Stimulated activated CD8-positive, alpha-beta memory T cell treated with anti-CD3 and anti-CD28 coated beads, Interleukin-7, amount 100 ng/mL, for 48 hours (primary cell): ENCODE measurements around the gene FOXA2.
"Not testable (repeated sequence)": the region's sequence is repeated elsewhere in the genome, so short reads cannot be mapped to it uniquely, and the experiment has no call there.

Experiments
- DNase-seq, 2 donors: peaks; one replicate each; pipeline ENCODE4 v3.0.0-alpha.2; 2020; ENCODE audit warnings: low read depth in 1 of 2; ENCODE audit errors: extremely low read depth in 1 of 2

The FOXA2 gene

GRCh38 chr20:22584522-22584921, at the start of gene FOXA2:
TSS of gene FOXA2 (minus strand) at chr20:22584572. CDS start at chr20:22584278, 294 bp downstream.
- DNase-seq: no peak

GRCh38 chr20:22630701-22631100, 46.3 kb upstream of the FOXA2 start:
- DNase-seq: no peak

DNA sequence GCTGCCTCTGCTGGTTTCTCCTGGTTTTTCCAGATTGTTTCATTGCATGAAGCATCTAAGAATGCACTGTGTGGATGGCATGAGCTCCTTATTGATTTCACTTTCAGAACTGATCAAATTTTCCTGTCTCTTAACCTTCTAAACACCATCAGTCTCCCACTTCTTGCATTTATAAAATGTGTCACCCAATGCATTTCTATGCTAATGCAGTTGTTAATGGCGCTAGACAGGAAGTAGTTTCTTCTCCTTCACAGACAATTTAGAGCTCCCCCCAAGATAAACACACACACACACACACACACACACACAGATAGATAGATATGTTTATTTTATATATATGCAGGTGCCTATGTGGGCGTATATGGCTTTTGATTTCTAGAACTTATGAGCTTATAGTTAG, 45.6 kb upstream of the FOXA2 start:
- DNase-seq: no peak

DNA sequence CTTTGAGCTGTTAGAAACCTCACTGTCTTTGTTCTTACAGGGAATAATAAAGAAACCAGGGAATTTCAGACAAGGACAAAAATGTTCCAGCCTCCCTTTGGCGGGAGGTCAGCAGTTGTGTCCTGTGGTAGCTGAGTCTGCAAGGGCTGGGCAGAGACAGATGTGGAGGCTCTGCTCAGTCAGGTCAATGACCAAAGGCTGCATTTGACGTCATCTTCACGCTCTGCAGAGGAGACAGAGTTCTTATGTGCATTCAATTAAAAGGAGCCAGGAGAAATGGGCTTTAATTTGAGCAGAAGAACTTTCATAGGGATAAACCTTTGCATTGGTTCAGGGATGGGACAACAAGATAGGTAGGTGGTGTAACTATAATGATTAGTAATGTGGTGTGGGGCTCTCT, 45.1 kb upstream of the FOXA2 start:
- no peak for DNase-seq

DNA sequence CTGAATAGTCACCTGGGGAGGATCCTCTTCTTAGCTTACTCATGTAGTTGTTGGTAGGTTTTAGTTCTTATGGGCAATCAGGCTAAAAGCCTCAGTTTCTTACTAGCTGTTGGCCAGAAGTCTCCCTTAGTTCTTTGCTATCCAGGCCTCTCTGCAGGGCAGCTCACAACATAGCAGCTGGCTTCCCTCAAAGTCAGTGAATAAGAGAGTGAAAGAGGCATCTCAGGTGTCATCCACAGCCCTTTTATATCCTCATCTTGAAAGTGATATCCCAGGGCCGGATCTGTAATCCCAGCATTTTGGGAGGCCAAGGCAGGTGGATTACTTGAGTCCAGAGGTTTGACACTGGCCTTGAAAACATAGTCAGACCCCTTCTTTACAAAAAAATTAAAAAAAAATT, 42.1 kb upstream of the FOXA2 start:
- DNase-seq: no peak

DNA sequence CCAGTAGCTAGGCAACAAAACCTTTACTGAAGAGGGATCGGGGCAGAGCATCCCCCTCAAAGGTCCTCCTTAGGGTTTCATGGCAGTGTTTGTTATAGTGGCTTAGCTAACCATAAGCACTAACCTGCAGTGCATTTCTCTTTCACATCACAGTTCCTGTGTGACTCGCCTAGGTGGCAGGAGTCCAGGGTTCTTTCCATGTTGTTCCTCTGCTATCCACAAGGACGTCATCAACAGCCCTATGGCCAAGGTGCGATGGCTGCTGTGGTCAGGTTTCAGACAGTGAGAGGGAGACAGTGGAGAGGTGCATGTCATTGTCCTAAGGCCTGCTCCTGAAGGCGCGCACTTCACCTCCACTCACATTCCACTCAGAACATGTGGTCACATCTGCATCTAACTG, 38.8 kb upstream of the FOXA2 start:
- DNase-seq: no peak

DNA sequence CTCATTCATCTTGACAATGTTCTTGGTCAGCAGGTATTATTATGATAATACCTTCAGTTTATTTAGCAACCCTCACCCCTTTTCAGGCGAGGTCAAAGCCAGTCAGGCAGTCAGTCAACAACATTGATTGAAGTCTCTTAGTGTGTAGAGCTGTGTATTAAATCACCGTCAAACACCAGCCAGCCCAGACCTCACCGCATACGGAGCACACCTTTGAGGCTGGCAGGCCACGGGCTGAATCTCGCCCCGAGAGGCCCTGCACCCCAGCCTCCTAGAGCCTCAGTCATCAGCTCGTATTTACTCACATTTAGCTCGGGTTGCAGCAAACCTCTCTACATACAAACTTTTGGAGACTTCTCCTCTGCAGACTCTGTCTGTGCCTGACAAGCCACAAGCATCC, 36.0 kb upstream of the FOXA2 start:
- no peak for DNase-seq

DNA sequence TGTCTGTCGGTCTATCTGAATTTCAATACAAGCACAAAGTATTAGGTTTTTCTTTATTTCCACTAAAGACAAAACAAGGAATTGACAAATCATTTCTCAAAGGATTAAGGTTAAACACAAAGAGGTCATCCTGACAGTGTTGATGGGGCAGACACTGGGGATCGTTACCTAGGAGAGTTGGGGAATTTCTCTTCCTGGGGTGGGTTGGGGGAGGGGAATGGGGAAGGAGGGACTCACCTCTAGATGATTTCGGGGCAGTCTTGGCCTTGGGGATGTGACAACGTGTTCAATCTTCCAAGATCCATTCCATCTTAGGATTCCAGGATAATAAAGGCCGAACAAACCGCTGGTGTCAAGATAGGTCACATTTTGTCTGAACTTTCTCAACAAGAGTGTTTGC, 35.4 kb upstream of the FOXA2 start:
- no peak for DNase-seq

DNA sequence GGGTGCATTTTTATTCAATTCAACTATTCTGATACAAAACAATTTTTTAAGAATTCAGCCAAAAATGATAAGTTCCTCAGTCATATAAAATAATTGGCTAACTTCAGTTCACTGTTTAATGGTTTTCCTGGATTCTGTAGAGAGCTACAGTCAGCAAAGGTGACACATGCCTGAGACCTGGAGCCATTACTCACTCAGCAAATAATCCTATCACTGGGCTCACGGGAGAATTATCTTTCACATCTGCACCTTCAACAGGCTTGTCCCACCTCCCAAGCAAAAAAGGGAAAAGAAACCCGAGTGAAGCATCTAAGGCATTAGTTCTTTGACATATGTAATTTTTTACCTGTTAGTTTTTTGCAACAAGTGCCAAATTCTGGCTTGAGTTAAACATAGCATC, 34.9 kb upstream of the FOXA2 start:
- DNase-seq: no peak

- DNase-seq: no peak
These were observed 32.8 kb upstream of the FOXA2 start for GRCh38 chr20:22617160-22617559.

- DNase-seq: no peak
These were observed 32.2 kb upstream of the FOXA2 start for GRCh38 chr20:22616551-22616950.

DNA sequence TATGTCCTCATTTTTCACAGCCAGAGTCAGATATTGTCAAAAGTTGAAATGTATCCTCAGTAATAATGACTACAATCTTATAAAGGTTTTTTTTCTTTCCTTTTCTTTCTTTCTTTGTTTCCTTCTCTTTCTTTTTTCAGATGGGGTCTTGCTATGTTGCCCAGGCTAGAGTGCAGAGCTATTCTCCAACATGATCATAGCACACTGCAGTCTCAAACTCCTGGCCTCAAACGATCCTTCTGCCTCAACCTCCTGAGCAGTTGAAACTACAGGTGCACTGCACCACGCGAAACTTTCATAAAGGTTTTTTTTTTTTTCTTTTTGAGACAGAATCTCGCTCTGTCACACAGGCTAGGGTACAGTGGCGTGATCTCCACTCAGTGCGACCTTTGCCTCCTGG, 31.1 kb upstream of the FOXA2 start:
- no peak for DNase-seq

DNA sequence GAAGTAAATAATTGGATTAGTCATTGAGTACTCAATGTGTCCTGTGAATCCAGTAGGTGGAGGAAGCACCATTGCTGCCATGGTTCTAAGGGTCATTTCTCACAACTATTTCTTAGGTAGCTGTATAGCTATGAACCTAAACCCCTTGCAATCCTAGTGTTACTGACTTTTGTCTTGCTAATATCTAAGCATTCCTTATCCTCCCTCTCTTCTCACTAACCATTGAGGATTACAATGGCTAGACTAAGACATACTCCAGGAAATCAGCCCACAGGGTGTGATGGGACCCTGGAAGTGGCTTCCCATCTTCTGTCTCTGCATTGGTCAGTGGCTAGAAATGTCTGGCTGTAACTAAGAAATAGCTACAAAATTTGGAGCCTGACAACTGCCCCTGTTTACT, 27.3 kb upstream of the FOXA2 start:
- no peak for DNase-seq

DNA sequence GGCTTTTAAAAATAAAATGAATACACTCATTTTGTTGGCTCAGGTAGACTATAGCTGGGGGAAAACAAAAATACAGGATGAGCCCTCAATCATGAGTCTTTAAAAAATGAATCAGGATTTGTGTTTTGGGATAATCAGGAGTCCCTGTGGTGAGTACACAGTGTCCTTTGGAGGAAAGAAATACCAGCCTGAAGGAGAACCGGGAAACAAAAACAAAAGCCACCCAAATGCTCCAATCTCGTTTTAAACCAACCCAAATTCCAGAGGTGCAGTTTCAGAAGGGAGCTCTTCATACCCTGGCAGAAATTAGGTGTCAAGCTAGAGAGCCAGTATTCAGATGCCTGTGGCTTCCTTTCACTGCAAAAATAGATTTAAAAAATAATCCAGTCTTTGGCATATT, 23.3 kb upstream of the FOXA2 start:
- no peak for DNase-seq

GRCh38 chr20:22604815-22605214, 20.4 kb upstream of the FOXA2 start:
- no peak for DNase-seq

DNA sequence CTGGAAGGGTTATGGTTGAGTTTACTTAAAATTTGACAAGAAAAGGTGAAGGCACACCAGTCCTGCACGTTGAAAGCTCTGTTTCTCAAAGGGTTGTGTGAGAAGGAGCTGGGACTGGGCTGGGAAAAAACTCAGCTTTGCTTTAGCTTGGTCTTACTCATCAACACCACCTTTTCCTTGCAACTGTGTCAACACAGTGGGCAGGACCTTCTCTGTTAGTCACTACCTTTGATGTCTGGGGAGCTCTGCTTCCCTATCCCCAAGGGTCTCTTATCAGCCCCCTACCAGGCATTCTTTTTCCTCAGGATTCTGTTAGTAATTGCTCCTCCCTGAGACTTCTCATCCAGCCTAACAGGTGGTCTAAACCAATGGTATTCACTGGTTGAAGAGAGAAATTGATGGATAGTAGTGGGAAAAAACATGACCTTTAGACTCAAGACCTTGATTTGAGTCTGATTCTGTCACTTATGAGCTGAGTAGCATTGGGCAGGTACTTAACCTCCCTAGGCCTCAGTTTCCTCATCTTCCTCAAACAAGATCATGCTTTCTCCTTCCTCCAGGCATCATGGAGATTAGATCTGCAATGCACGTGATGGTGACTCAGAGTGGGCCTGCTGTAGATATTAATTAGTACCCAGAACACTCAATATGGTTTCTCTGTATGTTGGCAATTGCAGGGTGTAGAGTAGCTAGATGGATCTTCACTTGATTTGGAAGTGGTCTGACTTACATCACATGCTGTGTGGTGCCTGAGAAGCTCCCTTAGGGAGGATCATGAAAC, 17.2 kb upstream of the FOXA2 start:
- DNase-seq: no peak

DNA sequence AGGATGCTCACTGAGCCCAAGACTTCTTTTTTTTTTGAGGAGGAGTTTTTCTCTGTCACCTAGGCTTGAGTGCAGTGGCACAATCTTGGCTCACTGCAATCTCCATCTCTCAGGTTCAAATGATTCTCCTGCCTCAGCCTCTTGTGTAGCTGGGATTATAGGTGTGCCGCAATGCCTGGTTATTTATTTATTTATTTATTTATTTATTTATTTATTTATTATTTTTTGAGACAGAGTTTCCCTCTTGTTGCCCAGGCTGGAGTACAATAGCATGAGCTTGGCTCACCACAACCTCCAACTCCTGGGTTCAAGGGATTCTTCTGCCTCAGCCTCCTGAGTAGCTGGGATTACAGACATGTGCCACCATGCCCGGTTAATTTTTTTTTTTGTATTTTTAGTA, 14.9 kb upstream of the FOXA2 start:
- not testable (repeated sequence) for DNase-seq

GRCh38 chr20:22597303-22597702, 12.9 kb upstream of the FOXA2 start:
- no peak for DNase-seq

GRCh38 chr20:22590662-22591061, 6.3 kb upstream of the FOXA2 start:
- no peak for DNase-seq

DNA sequence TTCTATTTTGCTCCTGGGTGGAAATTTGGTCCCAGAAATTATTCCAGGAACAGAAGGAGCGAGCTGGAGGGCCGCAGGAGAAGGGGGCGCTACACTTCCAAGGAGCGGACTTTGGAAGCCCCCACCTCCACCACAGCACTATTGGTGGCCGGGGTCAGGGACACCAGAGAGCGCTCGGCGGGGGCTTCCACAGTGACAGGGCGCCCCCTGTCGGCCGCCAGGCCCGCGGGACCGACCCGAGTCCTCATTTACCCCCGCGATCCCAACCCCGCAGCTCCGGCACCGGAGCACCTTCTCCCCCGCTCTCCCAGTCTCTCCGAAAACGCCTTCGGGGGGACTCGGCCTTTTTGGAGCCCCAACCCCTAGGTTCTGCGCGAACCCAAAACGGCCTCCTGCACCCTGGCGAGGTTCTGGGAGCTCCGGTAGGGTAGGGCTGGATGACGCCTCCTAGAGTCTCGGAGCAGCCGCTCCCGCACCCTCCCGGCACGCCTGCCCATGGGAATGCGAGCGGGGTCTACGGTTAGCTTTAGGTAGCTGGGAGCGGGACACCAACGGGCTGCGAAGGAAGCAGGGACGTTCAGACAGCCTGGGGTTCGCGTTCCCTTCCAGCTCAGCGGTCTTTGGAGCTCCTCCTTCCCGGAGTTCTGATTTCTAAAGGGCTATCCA, 2.4 kb upstream of the FOXA2 start:
- DNase-seq: no peak

DNA sequence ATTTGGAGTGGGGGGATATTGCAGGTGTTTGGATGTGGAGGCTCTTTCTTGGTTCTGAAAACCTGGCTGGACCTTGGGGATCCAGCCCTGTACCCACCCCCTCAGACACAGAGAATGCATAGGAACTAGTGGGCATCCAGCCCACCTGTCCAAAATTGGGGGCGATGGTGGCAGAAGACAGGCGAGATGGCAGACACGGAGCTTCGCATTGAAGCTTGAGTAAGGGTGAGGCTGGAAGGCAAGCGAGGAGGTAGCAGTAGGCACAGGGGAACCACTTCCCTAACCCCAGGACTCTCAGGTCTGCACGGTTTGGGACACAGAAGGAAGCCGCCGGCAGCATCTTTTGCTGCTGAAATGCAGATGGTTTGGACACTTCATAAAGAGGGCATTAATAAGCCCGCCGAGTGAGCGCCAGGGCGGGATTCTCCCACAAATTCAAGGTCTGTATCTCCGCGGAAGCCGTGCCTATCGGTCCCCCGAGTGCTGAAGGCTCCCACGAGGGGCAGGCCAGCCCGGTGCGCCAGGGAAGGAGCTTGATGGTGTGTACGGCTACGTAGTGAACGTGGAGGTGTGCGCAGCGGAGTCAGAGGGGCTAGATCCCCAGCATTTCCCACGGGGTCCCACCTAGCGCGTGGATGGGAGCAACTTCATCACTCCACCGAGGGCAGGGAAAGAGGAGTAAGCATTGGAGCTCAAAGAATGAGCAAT, 1.6 kb upstream of the FOXA2 start:
- no peak for DNase-seq
